Measurements from ENCODE around the gene LMCD1. TPM values are rescaled to one million over a fixed set of nuclear protein-coding genes. Genes with fewer than 3 reads are reported as not detected.
"Not testable (repeated sequence)": the region's sequence is repeated elsewhere in the genome, so short reads cannot be mapped to it uniquely, and the experiment has no call there.

The LMCD1 gene
- polyA plus RNA-seq, 1 of the 3 experiments (the other 2 are of a cell fraction) = 23.6 TPM

- no peak overlapping the region for H3K27ac ChIP-seq (ENCODE audit: low read depth in 2 of 2, low read length in 1 of 2)
- H3F3A ChIP-seq (replicated peaks; ENCODE audit: insufficient read depth) = no peaks in the 10 kb centered on the region
- peaks cover 0 to 7% of the 10 kb centered on the region in 2 experiments; a peak in 1 of 4 replicates for H3K4me1 ChIP-seq (ENCODE audit: control insufficient read depth in 1 of 2, insufficient read depth in 2 of 2, low read depth in 1 of 2, low read length in 1 of 2)
- H3K9ac ChIP-seq = no peak overlapping the region
- H3K36me3 ChIP-seq (replicated peaks in 1 of 2; ENCODE audit: control insufficient read depth in 1 of 2, insufficient read depth in 2 of 2, low read length in 1 of 2) = peaks cover 0 to 4% of the 10 kb centered on the region in 2 experiments
- H3K79me2 ChIP-seq (ENCODE audit: insufficient read depth) = no peaks in the 10 kb centered on the region
- H3K9me2 ChIP-seq = no peaks in the 10 kb centered on the region
- no peak for TF ChIP-seq NRF1 (IDR thresholded peaks at IDR 0.05; ENCODE audit: low read depth, low read length)
- TF ChIP-seq RAD21 (IDR thresholded peaks at IDR 0.05; ENCODE audit: low read length) = no peak
- no peak for TF ChIP-seq TAF1 (IDR thresholded peaks at IDR 0.05; ENCODE audit: borderline replicate concordance, low read depth, low read length)
- no peak for TF ChIP-seq POLR2AphosphoS5 (IDR thresholded peaks at IDR 0.05; ENCODE audit: low read depth, low read length)
- no peak for TF ChIP-seq ELF1 (IDR thresholded peaks at IDR 0.05)
- TF ChIP-seq RCOR1 (IDR thresholded peaks at IDR 0.05; ENCODE audit: low read length) = no peak
- no peak for TF ChIP-seq RFX5 (IDR thresholded peaks at IDR 0.05; ENCODE audit: low read length)
- no peak for TF ChIP-seq FOXJ3 (CRISPR knock-in tag; IDR thresholded peaks at IDR 0.05)
- no peak for TF ChIP-seq GABPA (IDR thresholded peaks at IDR 0.05; ENCODE audit: low read depth)
- no peak for TF ChIP-seq REST (IDR thresholded peaks at IDR 0.05; ENCODE audit: low read depth, low read length)
- no peak for TF ChIP-seq TCF12 (IDR thresholded peaks at IDR 0.05)
- no peak for TF ChIP-seq MEF2A (IDR thresholded peaks at IDR 0.05; ENCODE audit: borderline replicate concordance, low read depth)
- TF ChIP-seq RXRA (IDR thresholded peaks at IDR 0.05; ENCODE audit: borderline replicate concordance, low read depth) = no peak
- no peaks in the 10 kb centered on the region for H3K9me3 ChIP-seq
- H3K27me3 ChIP-seq (ENCODE audit: insufficient read depth) = no peaks in the 10 kb centered on the region
- H3K4me2 ChIP-seq = no peak overlapping the region
- no peak overlapping the region for H2AFZ ChIP-seq (ENCODE audit: low read depth)
- no peak for DNase-seq
- no peak overlapping the region for H3K4me3 ChIP-seq (ENCODE audit: low read depth in 2 of 2, low read length in 1 of 2)
- ChIA-PET CTCF (interaction anchor here (1.0 to 1.8 kb wide), 2 partner anchors 29 to 122 kb away, joined by 3 to 4 read pairs; no protein-coding TSS in a partner anchor), POLR2A (no interaction called here)
- no peaks in the 10 kb centered on the region for H4K20me1 ChIP-seq (ENCODE audit: insufficient read depth)
- WGBS (ENCODE audit: low lambda C conversion rate) = 67% methylated on average over 5 of the region's 5 CpGs
Observed at GRCh38 chr3:8579096-8579495, 77.5 kb downstream of the LMCD1 start.

- WGBS (ENCODE audit: low lambda C conversion rate) = 71% methylated on average over 5 of the region's 5 CpGs
- no peak overlapping the region for H3K4me3 ChIP-seq (ENCODE audit: low read depth in 2 of 2, low read length in 1 of 2)
- no peaks in the 10 kb centered on the region for H3K9me3 ChIP-seq
- H4K20me1 ChIP-seq (ENCODE audit: insufficient read depth) = no peaks in the 10 kb centered on the region
- H3K36me3 ChIP-seq (replicated peaks in 1 of 2; ENCODE audit: control insufficient read depth in 1 of 2, insufficient read depth in 2 of 2, low read length in 1 of 2) = peaks cover 0 to 4% of the 10 kb centered on the region in 2 experiments
- H3K4me1 ChIP-seq (ENCODE audit: control insufficient read depth in 1 of 2, insufficient read depth in 2 of 2, low read depth in 1 of 2, low read length in 1 of 2) = peaks cover 0 to 1% of the 10 kb centered on the region in 2 experiments; a peak in 1 of 4 replicates
- ChIA-PET POLR2A (no interaction called here), CTCF (interaction anchor here (1.8 to 2.1 kb wide), 2 partner anchors 28 to 138 kb away, joined by 4 to 6 read pairs; no protein-coding TSS in a partner anchor)
- DNase-seq = no peak
- H3F3A ChIP-seq (replicated peaks; ENCODE audit: insufficient read depth) = no peaks in the 10 kb centered on the region
- no peaks in the 10 kb centered on the region for H3K79me2 ChIP-seq (ENCODE audit: insufficient read depth)
- H3K27me3 ChIP-seq (ENCODE audit: insufficient read depth) = no peaks in the 10 kb centered on the region
- H3K9me2 ChIP-seq = no peaks in the 10 kb centered on the region
- no peak overlapping the region for H3K9ac ChIP-seq
- no peak overlapping the region for H2AFZ ChIP-seq (ENCODE audit: low read depth)
- no peak overlapping the region for H3K4me2 ChIP-seq
- TF ChIP-seq POLR2AphosphoS5 (IDR thresholded peaks at IDR 0.05; ENCODE audit: low read depth, low read length) (no peak), SMC3 (IDR thresholded peaks at IDR 0.05; ENCODE audit: low read depth, low read length) (no peak), REST (IDR thresholded peaks at IDR 0.05; ENCODE audit: low read depth, low read length) (no peak), TCF12 (IDR thresholded peaks at IDR 0.05) (no peak), SIN3A (IDR thresholded peaks at IDR 0.05; ENCODE audit: borderline replicate concordance, low read depth, low read length) (no peak)
- no peak overlapping the region for H3K27ac ChIP-seq (ENCODE audit: low read depth in 2 of 2, low read length in 1 of 2)
Observed at GRCh38 chr3:8579943-8580342, 78.3 kb downstream of the LMCD1 start.

- H3K27me3 ChIP-seq (ENCODE audit: insufficient read depth); H2AFZ ChIP-seq (ENCODE audit: low read depth); H3K4me3 ChIP-seq (ENCODE audit: low read depth in 2 of 2, low read length in 1 of 2); H3K4me2 ChIP-seq; H3K4me1 ChIP-seq (ENCODE audit: control insufficient read depth in 1 of 2, insufficient read depth in 2 of 2, low read depth in 1 of 2, low read length in 1 of 2); H4K20me1 ChIP-seq (ENCODE audit: insufficient read depth); H3K79me2 ChIP-seq (ENCODE audit: insufficient read depth); H3K9ac ChIP-seq; H3K27ac ChIP-seq (ENCODE audit: low read depth in 2 of 2, low read length in 1 of 2); H3F3A ChIP-seq (replicated peaks; ENCODE audit: insufficient read depth); H3K9me2 ChIP-seq; H3K9me3 ChIP-seq; DNase-seq; POLR2A ChIA-PET; H3K36me3 ChIP-seq (replicated peaks in 1 of 2; ENCODE audit: control insufficient read depth in 1 of 2, insufficient read depth in 2 of 2, low read length in 1 of 2): not testable (repeated sequence)
- CTCF ChIA-PET = interaction anchor here (1.2 to 2.1 kb wide), 3 partner anchors 12 to 138 kb away, joined by 3 to 6 read pairs (median 4); no protein-coding TSS in a partner anchor
- WGBS (ENCODE audit: low lambda C conversion rate) = 71% methylated on average over 5 of the region's 5 CpGs
Observed at GRCh38 chr3:8580434-8580833, 78.8 kb downstream of the LMCD1 start.
